DMS153 treated with DMSO at 0.1 percent for 48 hours (cell line): ENCODE results near the gene RBFOX2.

Source experiments
- DNase-seq: peaks from one replicate; lab custom pipeline; 2025; ENCODE audit not compliant: unreplicated experiment; lab: John Stamatoyannopoulos, UW

The RBFOX2 gene

GRCh38 chr22:35873426-35873825 is 155.2 kb downstream of the RBFOX2 start:
- DNase-seq: no peak

- no peak for DNase-seq
These were observed 156.2 kb downstream of the RBFOX2 start for GRCh38 chr22:35872451-35872850.

- no peak for DNase-seq
These were observed 157.9 kb downstream of the RBFOX2 start for GRCh38 chr22:35870517-35871293.

- DNase-seq: no peak
These were observed 159.7 kb downstream of the RBFOX2 start for GRCh38 chr22:35868938-35869337.

GRCh38 chr22:35866651-35867050 is 162.0 kb downstream of the RBFOX2 start:
- DNase-seq: no peak

- DNase-seq: no peak
These were observed 164.0 kb downstream of the RBFOX2 start for GRCh38 chr22:35864545-35865165.

- DNase-seq: no peak
These were observed 165.2 kb downstream of the RBFOX2 start for GRCh38 chr22:35863432-35863831.

GRCh38 chr22:35862697-35863096 is 165.9 kb downstream of the RBFOX2 start:
- DNase-seq: no peak

GRCh38 chr22:35861451-35861850 is 167.2 kb downstream of the RBFOX2 start:
- DNase-seq: no peak

- no peak for DNase-seq
These were observed 167.8 kb downstream of the RBFOX2 start for GRCh38 chr22:35860837-35861236.

GRCh38 chr22:35860087-35860733 is 168.4 kb downstream of the RBFOX2 start:
- DNase-seq: no peak

GRCh38 chr22:35854334-35854733 is 174.3 kb downstream of the RBFOX2 start:
- DNase-seq: no peak

GRCh38 chr22:35852076-35852475 is 176.5 kb downstream of the RBFOX2 start:
- DNase-seq: no peak

- DNase-seq: no peak
These were observed 177.8 kb downstream of the RBFOX2 start for GRCh38 chr22:35850831-35851230.

- no peak for DNase-seq
These were observed 181.8 kb downstream of the RBFOX2 start for GRCh38 chr22:35846804-35847203.

- DNase-seq: no peak
These were observed 183.7 kb downstream of the RBFOX2 start for GRCh38 chr22:35844886-35845285.

GRCh38 chr22:35842954-35843353 is 185.7 kb downstream of the RBFOX2 start:
- peak; percentile 29 for DNase-seq

- no peak for DNase-seq
These were observed 186.1 kb downstream of the RBFOX2 start for GRCh38 chr22:35842519-35842913.

GRCh38 chr22:35841907-35842518 is 186.6 kb downstream of the RBFOX2 start:
- no peak for DNase-seq

- DNase-seq: peak; percentile 90
These were observed 188.3 kb downstream of the RBFOX2 start for GRCh38 chr22:35840302-35840739.

GRCh38 chr22:35839841-35840301 is 188.8 kb downstream of the RBFOX2 start:
- peak; percentile 16 for DNase-seq
